ENCODE measurements around the gene ASIC5. TPM values are rescaled to one million over a fixed set of nuclear protein-coding genes. Genes with fewer than 3 reads are reported as not detected.

ASIC5 gene
- total RNA-seq, 4 donors from 2014 or later: not detected

GRCh38 chr4:155889031-155889793 is 23.1 kb upstream of the ASIC5 start:
- H3K9me3 ChIP-seq: no peaks in the 10 kb centered on the region
- DNase-seq (ENCODE audit: low spot score in 2 of 2): no peak
- no peaks in the 10 kb centered on the region for H3K27me3 ChIP-seq
- no peak overlapping the region for H3K4me3 ChIP-seq
- WGBS, 2 donors: 38% methylated on average over 5 of the region's 5 CpGs
- H3K4me1 ChIP-seq: no peaks in the 10 kb centered on the region
- TF ChIP-seq POLR2A (IDR thresholded peaks at IDR 0.05) (no peak), CTCF (IDR thresholded peaks at IDR 0.05) (no peak), EP300 (IDR thresholded peaks at IDR 0.05) (peak in 1 of 2 donors; percentile 8)
- H3K36me3 ChIP-seq: no peaks in the 10 kb centered on the region
- no peak overlapping the region for H3K27ac ChIP-seq

- no peak for DNase-seq (ENCODE audit: low spot score in 2 of 2)
- H3K9me3 ChIP-seq: no peaks in the 10 kb centered on the region
- H3K4me3 ChIP-seq: no peak overlapping the region
- H3K4me1 ChIP-seq: no peaks in the 10 kb centered on the region
- no peaks in the 10 kb centered on the region for H3K27me3 ChIP-seq
- TF ChIP-seq CTCF (IDR thresholded peaks at IDR 0.05) (no peak), EP300 (IDR thresholded peaks at IDR 0.05) (no peak), POLR2A (IDR thresholded peaks at IDR 0.05) (no peak)
- WGBS, 2 donors: 74 to 76% methylated on average over 5 of the region's 6 CpGs
- H3K27ac ChIP-seq: no peak overlapping the region
- no peaks in the 10 kb centered on the region for H3K36me3 ChIP-seq
Observed at GRCh38 chr4:155887847-155888570, 21.9 kb upstream of the ASIC5 start.

GRCh38 chr4:155887045-155887444 is 21.0 kb upstream of the ASIC5 start:
- H3K27ac ChIP-seq: no peak overlapping the region
- no peaks in the 10 kb centered on the region for H3K36me3 ChIP-seq
- 35 to 58% methylated on average over 1 of the region's 1 CpG for WGBS, 2 donors
- no peak for DNase-seq (ENCODE audit: low spot score in 2 of 2)
- no peak overlapping the region for H3K4me3 ChIP-seq
- no peaks in the 10 kb centered on the region for H3K4me1 ChIP-seq
- H3K27me3 ChIP-seq: no peaks in the 10 kb centered on the region
- no peak for TF ChIP-seq EP300 (IDR thresholded peaks at IDR 0.05)
- no peak for TF ChIP-seq POLR2A (IDR thresholded peaks at IDR 0.05)
- TF ChIP-seq CTCF (IDR thresholded peaks at IDR 0.05): no peak
- H3K9me3 ChIP-seq: no peaks in the 10 kb centered on the region

GRCh38 chr4:155885666-155886065 is 19.6 kb upstream of the ASIC5 start:
- H3K4me3 ChIP-seq: no peak overlapping the region
- H3K9me3 ChIP-seq: no peaks in the 10 kb centered on the region
- H3K27ac ChIP-seq: no peak overlapping the region
- no peaks in the 10 kb centered on the region for H3K36me3 ChIP-seq
- TF ChIP-seq CTCF (IDR thresholded peaks at IDR 0.05) (no peak), EP300 (IDR thresholded peaks at IDR 0.05) (no peak), POLR2A (IDR thresholded peaks at IDR 0.05) (no peak)
- H3K4me1 ChIP-seq: no peaks in the 10 kb centered on the region
- H3K27me3 ChIP-seq: no peaks in the 10 kb centered on the region
- 62 to 64% methylated on average over 6 of the region's 6 CpGs for WGBS, 2 donors
- DNase-seq (ENCODE audit: low spot score in 2 of 2): no peak

GRCh38 chr4:155883895-155884294 is 17.8 kb upstream of the ASIC5 start:
- no peak for DNase-seq (ENCODE audit: low spot score in 2 of 2)
- H3K9me3 ChIP-seq: no peaks in the 10 kb centered on the region
- no peak for TF ChIP-seq POLR2A (IDR thresholded peaks at IDR 0.05)
- no peak for TF ChIP-seq CTCF (IDR thresholded peaks at IDR 0.05)
- TF ChIP-seq EP300 (IDR thresholded peaks at IDR 0.05): no peak
- no peaks in the 10 kb centered on the region for H3K4me1 ChIP-seq
- no peak overlapping the region for H3K4me3 ChIP-seq
- 82 to 89% methylated on average over 3 of the region's 3 CpGs for WGBS, 2 donors
- H3K27ac ChIP-seq: no peak overlapping the region
- H3K36me3 ChIP-seq: no peaks in the 10 kb centered on the region
- no peaks in the 10 kb centered on the region for H3K27me3 ChIP-seq

All from tibial nerve (tissue), 4 donors.